ENCODE results near the gene INPP4A. TPM values are rescaled to one million over a fixed set of nuclear protein-coding genes. Genes with fewer than 3 reads are reported as not detected.

Gene INPP4A
- total and polyA plus RNA-seq, 12 donors: 3.8 to 31.2 (median 21.1) TPM

GRCh38 chr2:98518101-98518500 lies 73.4 kb downstream of the INPP4A start:
- Histone ChIP-seq H3K9me3 (no peaks in the 10 kb centered on the region), H3K27me3 (no peaks in the 10 kb centered on the region), H3K27ac (peak overlapping the region in 1 of 10 donors; percentile 49), H3K36me3 (peaks cover 0 to 31% (median 0%) of the 10 kb centered on the region in 9 donors), H3K4me1 (peaks cover 5 to 61% (median 18%) of the 10 kb centered on the region in 9 donors), H3K4me3 (no peak overlapping the region)
- ATAC-seq (peak in 7 of 8 donors; percentile 34 to 65 (median 53)), DNase-seq (peak; percentile 34 to 36)
- WGBS, 2 donors: 72 to 83% methylated on average over 4 of the region's 4 CpGs
- TF ChIP-seq, protein P1, sequence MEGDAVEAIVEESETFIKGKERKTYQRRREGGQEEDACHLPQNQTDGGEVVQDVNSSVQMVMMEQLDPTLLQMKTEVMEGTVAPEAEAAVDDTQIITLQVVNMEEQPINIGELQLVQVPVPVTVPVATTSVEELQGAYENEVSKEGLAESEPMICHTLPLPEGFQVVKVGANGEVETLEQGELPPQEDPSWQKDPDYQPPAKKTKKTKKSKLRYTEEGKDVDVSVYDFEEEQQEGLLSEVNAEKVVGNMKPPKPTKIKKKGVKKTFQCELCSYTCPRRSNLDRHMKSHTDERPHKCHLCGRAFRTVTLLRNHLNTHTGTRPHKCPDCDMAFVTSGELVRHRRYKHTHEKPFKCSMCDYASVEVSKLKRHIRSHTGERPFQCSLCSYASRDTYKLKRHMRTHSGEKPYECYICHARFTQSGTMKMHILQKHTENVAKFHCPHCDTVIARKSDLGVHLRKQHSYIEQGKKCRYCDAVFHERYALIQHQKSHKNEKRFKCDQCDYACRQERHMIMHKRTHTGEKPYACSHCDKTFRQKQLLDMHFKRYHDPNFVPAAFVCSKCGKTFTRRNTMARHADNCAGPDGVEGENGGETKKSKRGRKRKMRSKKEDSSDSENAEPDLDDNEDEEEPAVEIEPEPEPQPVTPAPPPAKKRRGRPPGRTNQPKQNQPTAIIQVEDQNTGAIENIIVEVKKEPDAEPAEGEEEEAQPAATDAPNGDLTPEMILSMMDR (IDR thresholded peaks at IDR 0.05): peak in 8 of 9 donors; percentile 24 to 65 (median 55)
- intact Hi-C loops (cut with DNase I): loop anchor here in 8 of 10 donors (2.0 to 10.0 kb wide), 5 partner anchors 39 to 106 kb away; partner anchors contain the start of gene INPP4A (in 1 of the 8)

DNA sequence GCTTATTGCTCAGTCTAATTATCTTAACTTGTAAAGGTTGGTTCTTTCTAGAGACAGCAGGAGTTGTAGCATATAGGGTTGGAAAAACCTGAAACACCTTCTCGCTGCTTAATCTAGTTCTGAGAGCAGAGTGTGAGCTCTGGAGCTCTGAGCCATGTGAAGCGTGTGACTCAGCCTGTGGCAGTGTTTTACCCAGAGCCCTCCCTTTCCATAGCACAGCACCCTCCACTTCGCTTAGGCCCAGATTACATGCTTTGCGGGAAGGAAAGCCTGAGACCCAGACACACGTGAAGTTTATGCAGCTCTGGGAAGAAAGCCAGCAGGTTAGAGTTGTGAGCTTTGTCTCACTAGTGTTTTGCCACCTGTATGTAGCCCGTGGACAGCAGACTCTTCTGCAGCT lies 74.5 kb downstream of the INPP4A start:
- ATAC-seq: peak in 6 of 8 donors; percentile 63 to 79 (median 74)
- H3K4me3 ChIP-seq: no peak overlapping the region
- peaks cover 0 to 31% (median 0%) of the 10 kb centered on the region in 9 donors for H3K36me3 ChIP-seq
- WGBS, 2 donors: 68 to 74% methylated on average over 6 of the region's 6 CpGs
- no peaks in the 10 kb centered on the region for H3K27me3 ChIP-seq
- intact Hi-C loops (cut with DNase I): loop anchor here in 8 of 10 donors (2.0 to 10.0 kb wide), 5 partner anchors 38 to 107 kb away; partner anchors contain the start of gene INPP4A (in 1 of the 8)
- H3K27ac ChIP-seq: no peak overlapping the region
- no peak for DNase-seq
- TF ChIP-seq, protein P1 (IDR thresholded peaks at IDR 0.05): no peak
- H3K4me1 ChIP-seq: peaks cover 5 to 52% (median 18%) of the 10 kb centered on the region in 9 donors
- H3K9me3 ChIP-seq: no peaks in the 10 kb centered on the region

GRCh38 chr2:98519851-98520250 lies 75.2 kb downstream of the INPP4A start:
- ATAC-seq: no peak
- intact Hi-C loops (cut with DNase I): loop anchor here in 8 of 10 donors (2.0 to 10.0 kb wide), 5 partner anchors 37 to 108 kb away; partner anchors contain the start of gene INPP4A (in 1 of the 8)

DNA sequence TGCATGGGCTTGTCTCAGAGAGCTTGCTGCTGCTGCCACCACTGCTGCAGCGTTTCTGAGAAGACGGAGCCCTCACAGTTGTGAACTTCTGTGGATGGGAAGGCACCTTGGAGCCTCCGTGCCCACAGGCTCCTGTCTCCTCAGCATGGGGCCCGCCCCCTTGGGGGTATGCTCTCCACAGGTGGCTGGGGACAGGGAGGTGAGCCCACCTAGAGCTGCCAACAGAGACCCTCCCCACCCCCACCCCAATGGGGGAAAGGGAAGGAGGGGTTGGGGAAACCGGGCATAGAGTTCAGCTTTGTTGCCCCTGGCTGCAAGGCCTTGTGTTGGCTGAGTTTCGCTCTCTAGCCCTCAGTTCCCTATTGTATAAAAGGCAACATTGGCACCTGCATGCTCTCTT lies 76.1 kb downstream of the INPP4A start:
- no peak overlapping the region for H3K27ac ChIP-seq
- H3K9me3 ChIP-seq: no peaks in the 10 kb centered on the region
- TF ChIP-seq, protein P1 (IDR thresholded peaks at IDR 0.05): no peak
- H3K36me3 ChIP-seq: peaks cover 0 to 39% (median 0%) of the 10 kb centered on the region in 9 donors
- H3K4me1 ChIP-seq: peaks cover 0 to 36% (median 10%) of the 10 kb centered on the region in 9 donors
- WGBS, 2 donors: 93 to 95% methylated on average over 6 of the region's 6 CpGs
- DNase-seq (no peak), ATAC-seq (no peak)
- intact Hi-C loops (cut with DNase I): no loop called here
- no peak overlapping the region for H3K4me3 ChIP-seq
- no peaks in the 10 kb centered on the region for H3K27me3 ChIP-seq

More at GRCh38 chr2:98519851-98520250, 75.2 kb downstream of the INPP4A start:
- Histone ChIP-seq H3K27ac (no peak overlapping the region), H3K4me3 (no peak overlapping the region), H3K27me3 (no peaks in the 10 kb centered on the region), H3K4me1 (peaks cover 2 to 45% (median 16%) of the 10 kb centered on the region in 9 donors), H3K36me3 (peaks cover 0 to 31% (median 0%) of the 10 kb centered on the region in 9 donors), H3K9me3 (no peaks in the 10 kb centered on the region)
- DNase-seq: no peak
- WGBS, 2 donors: 94% methylated on average over 16 of the region's 16 CpGs
- TF ChIP-seq, protein P1 (IDR thresholded peaks at IDR 0.05): no peak
